Vagina (tissue), 2 donors: ENCODE results near the gene ADGRG3. TPM values are rescaled to one million over a fixed set of nuclear protein-coding genes. Genes with fewer than 3 reads are reported as not detected.

Experiments used
- DNase-seq, 2 donors: peaks; one replicate each; pipeline ENCODE4 v3.0.0-alpha.2; 2017; ENCODE audit errors: extremely low spot score in 2 of 2
- H3K27ac ChIP-seq: fragments of 200-600 bp; sonication (generic); one replicate; pipeline ENCODE4 v1.5.1; 2019
- H3K27me3 ChIP-seq: fragments of 200-600 bp; sonication (generic); one replicate; pipeline ENCODE4 v1.5.1; 2019
- H3K36me3 ChIP-seq, 2 donors: fragments of 200-600 bp; sonication (generic); one replicate each; pipeline ENCODE4 v1.5.1; 2017 to 2019
- H3K4me1 ChIP-seq: fragments of 200-600 bp; sonication (generic); one replicate; pipeline ENCODE4 v1.5.1; 2019
- H3K4me3 ChIP-seq, 2 donors: fragments of 200-600 bp; sonication (generic); 1 replicate in 1 of 2; 2 replicates in 1 of 2; pipeline ENCODE4 v1.5.1; 2016 to 2019
- H3K9me3 ChIP-seq: fragments of 200-600 bp; sonication (generic); one replicate; pipeline ENCODE4 v1.5.1; 2019
- CTCF ChIP-seq, 3 experiments: fragments of 450-650 bp in 2 of 3; fragments of 200-600 bp in 1 of 3; sonication (generic) in 1 of 3; IDR thresholded peaks; one replicate each; pipeline ENCODE4 v1.5.1; 2017 to 2019; ENCODE audit warnings: antibody characterized with exemption in 3 of 3, mild to moderate bottlenecking in 2 of 3, moderate library complexity in 2 of 3
- POLR2A ChIP-seq, 2 donors: fragments of 450-650 bp; IDR thresholded peaks; one replicate each; pipeline ENCODE4 v1.6.1; 2017; ENCODE audit warnings: antibody characterized with exemption in 2 of 2, mild to moderate bottlenecking in 2 of 2, moderate library complexity in 2 of 2
- POLR2AphosphoS5 ChIP-seq, 2 donors: sonication (generic); formaldehyde crosslinking; IDR thresholded peaks; one replicate each; pipeline ENCODE4 v1.9.0; 2017; ENCODE audit warnings: antibody characterized with exemption in 2 of 2, mild to moderate bottlenecking in 2 of 2, low read depth in 1 of 2; ENCODE audit not compliant: insufficient read depth in 1 of 2
- intact Hi-C: fragments of 100-400 bp; cut with DNase I; formaldehyde crosslinking; loops from one replicate; pipeline ENCODE4 v1.15.1; 2023
- total RNA-seq: library from RNA; depleted of rRNA; stranded (reverse); fragments of >200 nt; gene quantifications from one replicate; pipeline ENCODE4 v1.2.3, GENCODE V29; 2016

Gene ADGRG3
- total RNA-seq = 10.3 TPM

- DNase-seq = no peak
- Histone ChIP-seq H3K4me3 (no peak within 1 kb of the TSS), H3K36me3 (no peaks in the 10 kb centered on the region), H3K4me1 (no peaks in the 10 kb centered on the region), H3K9me3 (no peaks in the 10 kb centered on the region), H3K27me3 (no peaks in the 10 kb centered on the region), H3K27ac (no peak within 1 kb of the TSS)
- intact Hi-C loops = no loop called here
- TF ChIP-seq CTCF (IDR thresholded peaks at IDR 0.05) (no peak), POLR2A (IDR thresholded peaks at IDR 0.05) (no peak), POLR2AphosphoS5 (IDR thresholded peaks at IDR 0.05; ENCODE audit: insufficient read depth in 1 of 2, low read depth in 1 of 2) (no peak)
Measured at GRCh38 chr16:57668263-57668571, at the start of gene ADGRG3. TSS of gene ADGRG3 (plus strand) at chr16:57668306. CDS start at chr16:57668348, 42 bp downstream.

GRCh38 chr16:57619133-57619605 is 48.9 kb upstream of the ADGRG3 start:
- Histone ChIP-seq H3K9me3 (no peaks in the 10 kb centered on the region), H3K36me3 (no peaks in the 10 kb centered on the region), H3K27me3 (no peaks in the 10 kb centered on the region), H3K27ac (peak overlapping the region; percentile 45), H3K4me1 (peaks cover 38% of the 10 kb centered on the region), H3K4me3 (no peak overlapping the region)
- intact Hi-C loops = no loop called here
- DNase-seq = no peak
- TF ChIP-seq POLR2AphosphoS5 (IDR thresholded peaks at IDR 0.05; ENCODE audit: insufficient read depth in 1 of 2, low read depth in 1 of 2) (no peak), CTCF (IDR thresholded peaks at IDR 0.05) (no peak), POLR2A (IDR thresholded peaks at IDR 0.05) (no peak)

DNA sequence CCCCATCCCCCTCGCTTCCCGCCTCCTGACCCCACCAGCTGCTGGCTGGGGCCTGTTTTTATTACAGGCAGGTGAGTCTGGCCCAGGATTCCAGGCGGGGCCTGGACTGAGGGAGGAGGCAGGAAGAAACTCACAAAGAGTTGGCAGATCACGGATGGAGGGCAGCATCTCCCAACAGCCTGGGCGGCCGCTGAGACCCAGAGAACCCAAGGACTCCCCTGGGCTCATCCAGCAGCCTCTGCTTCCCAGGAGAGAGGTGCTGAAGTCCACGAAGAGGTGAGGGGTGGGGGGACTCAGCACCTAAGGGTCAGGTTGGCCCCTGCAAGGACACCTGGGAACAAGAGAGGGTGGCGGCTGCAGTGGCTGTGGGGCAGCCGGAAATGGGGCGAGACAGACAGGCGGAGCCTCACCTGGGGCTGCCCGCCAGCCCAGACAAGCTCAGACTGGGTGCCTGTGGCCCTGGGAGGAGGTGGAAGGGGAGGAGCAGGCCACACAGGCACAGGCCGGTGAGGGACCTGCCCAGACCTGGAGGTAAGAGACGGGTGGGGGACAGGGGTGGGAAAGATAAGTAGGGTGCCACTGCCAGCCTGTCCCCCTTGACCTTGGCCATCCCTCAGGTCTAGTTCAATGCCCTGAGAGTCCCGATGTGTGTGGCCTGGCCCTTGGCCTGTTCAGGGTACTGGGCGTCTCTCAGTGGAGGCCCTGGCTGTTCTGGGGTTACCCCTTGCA is 48.3 kb upstream of the ADGRG3 start:
- Histone ChIP-seq H3K27me3 (no peaks in the 10 kb centered on the region), H3K9me3 (no peaks in the 10 kb centered on the region), H3K4me1 (peaks cover 44% of the 10 kb centered on the region), H3K36me3 (no peaks in the 10 kb centered on the region), H3K4me3 (peak overlapping the region in 1 of 2 donors; percentile 18), H3K27ac (peak overlapping the region; percentile 70)
- intact Hi-C loops = no loop called here
- no peak for TF ChIP-seq POLR2A (IDR thresholded peaks at IDR 0.05)
- TF ChIP-seq POLR2AphosphoS5 (IDR thresholded peaks at IDR 0.05; ENCODE audit: insufficient read depth in 1 of 2, low read depth in 1 of 2) = peak; percentile 28 to 57
- TF ChIP-seq CTCF (IDR thresholded peaks at IDR 0.05) = no peak
- no peak for DNase-seq

GRCh38 chr16:57620335-57621231 is 47.5 kb upstream of the ADGRG3 start:
- H3K27me3 ChIP-seq = no peaks in the 10 kb centered on the region
- TF ChIP-seq POLR2A (IDR thresholded peaks at IDR 0.05) (no peak), CTCF (IDR thresholded peaks at IDR 0.05) (no peak), POLR2AphosphoS5 (IDR thresholded peaks at IDR 0.05; ENCODE audit: insufficient read depth in 1 of 2, low read depth in 1 of 2) (no peak)
- H3K4me3 ChIP-seq = peak overlapping the region in 1 of 2 donors; percentile 18
- intact Hi-C loops = no loop called here
- no peaks in the 10 kb centered on the region for H3K36me3 ChIP-seq
- no peaks in the 10 kb centered on the region for H3K9me3 ChIP-seq
- DNase-seq = no peak
- H3K27ac ChIP-seq = peak overlapping the region; percentile 70
- H3K4me1 ChIP-seq = peaks cover 48% of the 10 kb centered on the region
